HG02885 (cell line): ENCODE data around the gene PSME3IP1.
"Not testable (repeated sequence)": the region's sequence is repeated elsewhere in the genome, so short reads cannot be mapped to it uniquely, and the experiment has no call there.

Source experiments
- ATAC-seq: cut with Tn5 transposase; IDR thresholded peaks from one replicate; pipeline ENCODE4 v1.9.1; 2021; ENCODE audit warnings: mild to moderate bottlenecking; ENCODE audit not compliant: unreplicated experiment, poor library complexity

The PSME3IP1 gene

GRCh38 chr16:57127836-57128235, 58.0 kb downstream of the PSME3IP1 start:
- no peak for ATAC-seq

DNA sequence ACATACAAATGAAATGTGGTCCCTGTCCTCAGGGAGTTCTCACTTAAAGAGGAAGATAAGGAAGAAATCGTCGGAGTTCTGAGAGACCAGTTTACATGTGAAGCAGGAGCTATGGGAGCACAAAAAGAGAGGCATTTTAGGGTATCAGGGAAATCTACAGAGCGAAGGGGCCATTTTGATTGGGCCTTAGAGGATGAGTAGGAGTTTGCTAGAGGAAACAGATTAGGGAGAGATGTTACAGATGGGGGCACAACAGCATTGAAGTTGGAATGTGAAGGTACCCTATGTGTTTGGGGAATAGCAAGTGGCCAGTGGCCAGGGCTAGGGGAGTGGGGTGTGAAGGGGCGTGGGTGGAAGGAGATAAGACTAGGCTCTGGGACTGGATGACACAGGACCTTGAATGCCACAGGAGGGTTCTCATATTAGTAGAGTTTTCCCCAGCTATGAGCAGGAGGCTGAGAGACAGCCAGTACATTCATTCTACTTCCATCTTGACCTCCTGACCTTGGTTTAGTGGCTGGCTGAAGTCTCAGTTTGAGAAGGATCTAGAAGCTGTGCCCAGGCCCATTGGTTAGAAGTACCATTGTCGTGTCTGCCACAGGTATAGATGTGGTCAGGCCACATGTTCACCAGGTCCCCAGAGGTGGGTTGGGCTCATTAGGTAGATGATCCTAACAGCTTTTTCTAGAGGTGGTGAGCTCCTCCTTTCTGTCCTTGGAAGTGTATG, 58.6 kb downstream of the PSME3IP1 start:
- ATAC-seq, result no peak

DNA sequence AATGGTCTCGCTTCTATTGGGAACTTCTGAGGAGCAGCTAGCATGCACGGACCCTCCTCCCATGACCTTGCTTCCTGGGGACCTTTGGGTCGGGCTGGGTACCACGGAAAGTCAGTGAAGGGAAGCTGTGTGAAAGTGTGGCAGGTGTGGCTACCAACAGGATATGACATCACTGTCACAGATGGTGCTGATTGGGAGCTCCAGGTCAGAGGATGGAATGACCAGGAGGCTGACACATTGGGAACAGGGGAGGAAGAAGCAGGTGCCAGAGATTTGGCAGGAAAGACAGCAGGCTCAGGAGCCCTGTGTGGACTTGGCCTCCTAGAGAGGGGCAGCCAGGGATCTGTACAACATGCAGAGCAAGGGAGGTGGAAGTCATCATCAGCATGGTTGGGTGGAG, 59.4 kb downstream of the PSME3IP1 start:
- no peak for ATAC-seq

DNA sequence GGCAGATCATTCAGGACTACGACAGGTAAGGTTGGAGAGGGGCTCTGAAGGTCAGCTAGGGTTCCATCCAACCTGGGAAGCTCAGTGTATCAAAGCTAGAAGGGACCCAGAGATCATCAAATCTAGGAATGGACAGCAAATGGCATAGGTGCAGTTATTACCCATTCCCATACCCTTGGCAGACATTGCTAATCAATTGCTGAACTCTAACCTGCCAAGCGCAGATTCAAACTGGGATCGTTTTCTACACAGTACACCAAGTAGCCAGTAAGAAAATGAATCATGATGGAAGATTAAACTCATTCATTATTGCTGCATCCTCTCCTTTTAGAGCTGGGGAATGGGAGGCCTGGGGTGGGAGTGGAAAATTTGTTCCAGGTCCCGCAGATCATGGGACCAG, 59.9 kb downstream of the PSME3IP1 start:
- ATAC-seq, result no peak

- ATAC-seq, result no peak
These were observed 60.5 kb downstream of the PSME3IP1 start for GRCh38 chr16:57125376-57125775.

GRCh38 chr16:57123974-57124674, 61.7 kb downstream of the PSME3IP1 start:
- no peak for ATAC-seq

DNA sequence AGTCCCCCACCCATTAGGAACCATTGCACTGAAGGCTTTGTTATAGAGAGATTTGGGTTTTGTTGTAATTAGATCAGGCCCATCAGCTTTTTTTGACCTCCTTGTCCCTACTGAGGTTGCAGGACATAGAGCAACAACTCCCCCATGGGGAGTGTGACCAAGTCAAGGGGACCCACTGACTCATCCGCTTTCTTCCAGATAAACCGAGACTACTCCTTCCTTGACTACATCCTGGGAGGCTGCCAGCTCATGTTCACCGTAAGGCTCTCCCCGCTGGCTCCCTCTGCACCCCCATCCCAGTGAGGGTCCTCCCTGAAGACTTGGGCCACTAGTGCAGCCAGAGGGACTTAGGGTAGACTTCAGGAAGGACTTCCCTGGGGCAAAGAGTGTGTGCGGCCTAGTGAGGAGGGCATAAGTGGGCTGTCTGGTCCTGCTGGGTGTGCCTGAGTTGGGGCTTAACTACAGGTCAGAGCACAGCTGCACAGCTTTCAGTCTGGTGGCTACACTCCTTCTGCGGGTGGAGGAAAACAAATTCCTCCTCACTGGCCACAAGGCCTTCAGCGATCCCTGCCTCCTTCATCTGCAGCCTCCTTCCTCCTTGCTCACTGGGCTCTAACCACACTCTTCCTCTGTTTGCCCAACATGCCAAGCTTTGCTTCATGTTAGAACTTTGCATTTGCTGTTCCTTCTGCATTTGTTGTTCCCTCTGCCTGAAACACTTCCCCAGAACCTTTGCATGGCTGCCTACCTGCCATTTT, 62.4 kb downstream of the PSME3IP1 start:
- no peak for ATAC-seq

GRCh38 chr16:57118461-57119084, 67.3 kb downstream of the PSME3IP1 start:
- ATAC-seq, result no peak

GRCh38 chr16:57115514-57116182, 70.2 kb downstream of the PSME3IP1 start:
- no peak for ATAC-seq

DNA sequence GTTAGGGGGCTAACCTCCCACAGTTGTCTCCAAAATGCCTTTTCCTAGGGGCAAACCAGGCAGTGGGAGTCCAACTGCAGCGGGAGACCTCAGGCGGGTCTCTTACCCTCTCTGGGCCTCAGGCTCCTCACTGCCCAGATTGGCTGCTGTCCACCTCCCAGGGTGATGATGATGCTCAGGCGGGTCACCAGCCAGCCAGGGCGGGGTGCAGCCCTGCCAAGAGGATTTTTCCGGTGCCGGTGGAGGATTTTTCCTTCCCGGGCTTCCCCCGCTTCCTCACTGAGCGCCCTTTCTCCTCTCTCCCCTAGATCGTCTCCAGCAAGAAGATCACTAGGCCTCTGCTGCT, 70.7 kb downstream of the PSME3IP1 start:
- ATAC-seq, result no peak

DNA sequence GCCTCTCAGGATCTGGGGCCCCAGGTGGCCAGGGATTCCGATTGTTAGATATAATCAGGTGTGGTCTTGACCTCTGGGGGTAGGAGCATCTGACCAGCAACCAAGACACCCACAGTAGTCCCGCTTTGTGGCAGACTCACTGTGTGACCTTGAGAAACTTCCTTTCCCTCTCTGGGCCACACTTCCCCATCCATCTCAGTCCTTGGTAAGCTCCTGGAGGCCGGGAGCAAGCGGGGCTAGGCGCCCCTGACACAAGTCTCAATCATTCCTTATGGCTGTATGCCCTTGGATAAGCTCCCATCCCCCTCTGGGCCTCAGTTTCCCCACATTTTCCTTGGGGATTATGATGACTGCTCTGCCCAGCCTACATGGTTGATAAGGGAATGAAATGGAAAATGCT, 72.2 kb downstream of the PSME3IP1 start:
- no peak for ATAC-seq

GRCh38 chr16:57113042-57113453, 72.8 kb downstream of the PSME3IP1 start:
- ATAC-seq, result no peak

- ATAC-seq, result no peak
These were observed 73.3 kb downstream of the PSME3IP1 start for GRCh38 chr16:57112403-57113041.

DNA sequence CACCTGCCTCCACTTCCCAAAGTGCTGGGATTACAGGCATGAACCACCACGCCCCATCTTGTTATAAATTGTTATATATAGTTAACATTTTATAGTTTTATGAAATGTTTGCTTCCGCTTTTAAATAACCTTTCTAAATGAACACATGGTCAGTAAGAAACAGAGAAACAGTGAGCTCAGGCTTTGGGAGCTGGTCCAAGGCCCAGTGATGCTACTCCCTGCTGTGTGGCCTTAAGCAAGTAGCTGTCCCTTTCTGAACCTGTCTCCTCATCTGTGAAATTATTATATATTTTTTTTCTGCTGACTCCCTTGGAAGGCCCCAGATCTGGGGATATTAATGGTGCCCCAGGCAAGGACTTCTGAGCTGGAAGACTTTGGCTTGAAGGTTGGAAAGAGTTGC, 74.4 kb downstream of the PSME3IP1 start:
- ATAC-seq, result no peak

DNA sequence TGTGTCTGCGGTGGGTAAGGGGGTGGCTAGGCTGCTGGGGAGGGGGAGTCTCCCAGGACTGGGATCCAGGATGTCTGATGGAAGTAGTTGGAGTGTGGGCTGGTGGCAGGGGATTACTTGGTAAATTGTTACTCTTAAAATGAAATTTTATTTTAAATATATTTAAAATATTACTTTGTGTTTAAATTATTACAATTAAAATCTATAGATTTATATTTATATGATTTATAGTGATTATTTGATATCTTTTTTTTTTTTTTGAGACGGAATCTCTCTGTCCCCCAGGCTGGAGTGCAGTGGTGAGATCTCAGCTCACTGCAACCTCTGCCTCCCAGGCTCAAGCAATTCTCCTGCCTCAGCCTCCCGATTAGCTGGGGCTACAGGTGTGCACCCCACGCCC, 74.9 kb downstream of the PSME3IP1 start:
- no peak for ATAC-seq

DNA sequence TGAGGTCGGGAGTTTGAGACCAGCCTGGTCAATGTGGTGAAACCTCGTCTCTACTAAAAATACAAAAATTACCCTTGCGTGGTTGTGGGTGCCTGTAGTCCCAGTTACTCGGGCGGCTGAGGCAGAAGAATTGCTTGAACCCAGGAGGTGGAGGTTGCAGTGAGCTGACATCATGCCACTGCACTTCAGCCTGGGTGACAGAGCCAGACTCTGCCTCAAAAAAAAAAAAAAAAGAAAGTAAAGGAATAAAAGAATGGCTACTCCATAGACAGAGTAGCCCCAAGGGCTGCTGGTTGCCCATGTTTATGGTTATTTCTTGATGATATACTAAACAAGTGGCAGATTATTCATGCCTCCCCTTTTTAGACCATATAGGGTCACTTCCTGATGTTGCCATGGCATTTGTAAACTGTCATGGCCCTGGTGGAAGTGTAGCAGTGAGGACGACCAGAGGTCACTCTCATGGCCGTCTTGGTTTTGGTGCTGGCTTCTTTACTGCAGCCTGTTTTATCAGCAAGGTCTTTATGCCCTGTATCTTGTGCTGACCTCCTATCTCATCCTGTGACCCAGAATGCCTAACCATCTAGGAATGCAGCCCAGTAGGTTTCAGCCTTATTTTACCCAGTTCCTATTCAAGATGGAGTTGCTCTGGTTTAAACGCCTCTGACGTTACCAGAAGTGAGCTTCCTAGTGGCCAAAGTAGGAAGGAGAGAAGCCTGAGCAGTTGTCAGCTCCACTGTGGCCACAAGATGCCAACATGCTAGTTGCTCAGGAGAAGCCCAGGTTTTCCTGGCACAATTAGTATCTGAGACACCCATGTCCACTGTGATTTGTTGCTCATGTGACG, 76.4 kb downstream of the PSME3IP1 start:
- not testable (repeated sequence) for ATAC-seq

GRCh38 chr16:57108432-57108831, 77.4 kb downstream of the PSME3IP1 start:
- no peak for ATAC-seq

GRCh38 chr16:57107321-57107922, 78.4 kb downstream of the PSME3IP1 start:
- no peak for ATAC-seq

DNA sequence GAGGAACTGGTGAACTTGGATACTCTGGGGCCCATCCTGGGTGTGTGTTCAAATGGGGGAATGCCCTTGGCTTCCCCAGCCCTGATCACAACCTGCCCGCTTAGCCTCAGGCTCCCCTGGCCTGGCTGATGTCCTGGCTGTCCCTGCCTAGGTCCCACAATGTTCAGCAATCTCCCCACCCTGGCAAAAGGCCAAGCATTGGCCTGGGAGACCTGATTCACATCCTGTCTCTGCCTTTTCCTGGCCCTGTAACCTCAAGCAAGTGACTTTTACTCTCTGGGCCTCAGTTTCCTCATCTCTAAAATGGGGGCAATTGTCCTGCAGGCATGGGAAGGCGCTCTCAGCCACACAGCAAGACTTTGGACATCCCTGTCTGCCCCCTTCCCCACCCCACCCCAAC, 79.1 kb downstream of the PSME3IP1 start:
- ATAC-seq, result no peak
